Uterus (tissue), 2 donors: ENCODE results near the gene EPC2.
"Not testable (repeated sequence)": the region's sequence is repeated elsewhere in the genome, so short reads cannot be mapped to it uniquely, and the experiment has no call there.

Experiments used
- POLR2A ChIP-seq, 2 donors: fragments of 450-650 bp; IDR thresholded peaks; one replicate each; pipeline ENCODE4 v1.6.1; 2016; ENCODE audit warnings: antibody characterized with exemption in 2 of 2, mild to moderate bottlenecking in 1 of 2, moderate library complexity in 1 of 2
- TF ChIP-seq, protein P1 (sequence below), 4 experiments: fragments of 200-600 bp in 2 of 4; fragments of 450-650 bp in 2 of 4; sonication (generic) in 2 of 4; IDR thresholded peaks; one replicate each; pipeline ENCODE4 v1.5.1; 2016 to 2019; ENCODE audit warnings: antibody characterized with exemption in 4 of 4, mild to moderate bottlenecking in 2 of 4, moderate library complexity in 1 of 4

DNA sequence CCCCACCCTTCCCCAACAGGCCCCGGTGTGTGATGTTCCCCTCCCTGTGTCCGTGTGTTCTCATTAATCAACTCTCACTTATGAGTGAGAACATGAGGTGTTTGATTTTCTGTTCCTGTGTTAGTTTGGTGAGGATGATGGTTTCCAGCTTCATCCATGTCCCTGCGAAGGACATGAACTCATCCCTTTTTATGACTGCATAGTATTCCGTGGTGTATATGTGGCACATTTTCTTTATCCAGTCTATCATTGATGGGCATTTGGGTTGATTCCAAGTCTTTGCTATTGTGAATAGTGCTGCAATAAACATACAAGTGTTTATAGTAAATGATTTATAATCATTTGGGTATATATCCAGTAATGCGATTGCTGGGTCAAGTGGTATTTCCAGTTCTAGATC is 145.6 kb downstream of the EPC2 start:
- TF ChIP-seq, protein P1, sequence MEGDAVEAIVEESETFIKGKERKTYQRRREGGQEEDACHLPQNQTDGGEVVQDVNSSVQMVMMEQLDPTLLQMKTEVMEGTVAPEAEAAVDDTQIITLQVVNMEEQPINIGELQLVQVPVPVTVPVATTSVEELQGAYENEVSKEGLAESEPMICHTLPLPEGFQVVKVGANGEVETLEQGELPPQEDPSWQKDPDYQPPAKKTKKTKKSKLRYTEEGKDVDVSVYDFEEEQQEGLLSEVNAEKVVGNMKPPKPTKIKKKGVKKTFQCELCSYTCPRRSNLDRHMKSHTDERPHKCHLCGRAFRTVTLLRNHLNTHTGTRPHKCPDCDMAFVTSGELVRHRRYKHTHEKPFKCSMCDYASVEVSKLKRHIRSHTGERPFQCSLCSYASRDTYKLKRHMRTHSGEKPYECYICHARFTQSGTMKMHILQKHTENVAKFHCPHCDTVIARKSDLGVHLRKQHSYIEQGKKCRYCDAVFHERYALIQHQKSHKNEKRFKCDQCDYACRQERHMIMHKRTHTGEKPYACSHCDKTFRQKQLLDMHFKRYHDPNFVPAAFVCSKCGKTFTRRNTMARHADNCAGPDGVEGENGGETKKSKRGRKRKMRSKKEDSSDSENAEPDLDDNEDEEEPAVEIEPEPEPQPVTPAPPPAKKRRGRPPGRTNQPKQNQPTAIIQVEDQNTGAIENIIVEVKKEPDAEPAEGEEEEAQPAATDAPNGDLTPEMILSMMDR (IDR thresholded peaks at IDR 0.05): not testable (repeated sequence)
- TF ChIP-seq POLR2A (IDR thresholded peaks at IDR 0.05): not testable (repeated sequence)
